ENCODE measurements around the gene ATXN3.

Gene ATXN3

GRCh38 chr14:92039063-92039718 lies 67.2 kb downstream of the ATXN3 start:
- TF ChIP-seq EGR1 (IDR thresholded peaks at IDR 0.05) (no peak), CREB1 (IDR thresholded peaks at IDR 0.05; ENCODE audit: low read depth) (no peak), USF1 (IDR thresholded peaks at IDR 0.05) (no peak), TCF12 (IDR thresholded peaks at IDR 0.05; ENCODE audit: low read depth) (no peak), YY1 (IDR thresholded peaks at IDR 0.05; ENCODE audit: low read depth) (no peak), REST (IDR thresholded peaks at IDR 0.05; ENCODE audit: low read depth) (no peak), CEBPB (IDR thresholded peaks at IDR 0.05) (no peak), TEAD4 (IDR thresholded peaks at IDR 0.05) (no peak; the same call in 1 of the 2 replicates), RAD21 (IDR thresholded peaks at IDR 0.05; ENCODE audit: low read depth) (no peak), ZBTB7A (IDR thresholded peaks at IDR 0.05; ENCODE audit: low read depth) (no peak)

GRCh38 chr14:92037989-92038388 lies 68.4 kb downstream of the ATXN3 start:
- no peak for TF ChIP-seq CEBPB (IDR thresholded peaks at IDR 0.05)
- no peak for TF ChIP-seq USF1 (IDR thresholded peaks at IDR 0.05)
- TF ChIP-seq TAF1 (IDR thresholded peaks at IDR 0.05; ENCODE audit: low read depth) = no peak
- TF ChIP-seq MAX (IDR thresholded peaks at IDR 0.05) = no peak
- no peak for TF ChIP-seq FOXM1 (IDR thresholded peaks at IDR 0.05; ENCODE audit: borderline replicate concordance, low read depth)
- no peak for TF ChIP-seq ZBTB7A (IDR thresholded peaks at IDR 0.05; ENCODE audit: low read depth)
- no peak for TF ChIP-seq EGR1 (IDR thresholded peaks at IDR 0.05)
- no peak for TF ChIP-seq RAD21 (IDR thresholded peaks at IDR 0.05; ENCODE audit: low read depth)

GRCh38 chr14:92035890-92036289 lies 70.5 kb downstream of the ATXN3 start:
- TF ChIP-seq TCF12 (IDR thresholded peaks at IDR 0.05; ENCODE audit: low read depth) = no peak
- TF ChIP-seq USF1 (IDR thresholded peaks at IDR 0.05) = no peak
- no peak for TF ChIP-seq CREB1 (IDR thresholded peaks at IDR 0.05; ENCODE audit: low read depth)
- TF ChIP-seq NFIC (IDR thresholded peaks at IDR 0.05) = no peak
- no peak for TF ChIP-seq RAD21 (IDR thresholded peaks at IDR 0.05; ENCODE audit: low read depth)
- TF ChIP-seq TAF1 (IDR thresholded peaks at IDR 0.05; ENCODE audit: low read depth) = no peak

GRCh38 chr14:92033906-92034687 lies 72.3 kb downstream of the ATXN3 start:
- no peak for TF ChIP-seq RAD21 (IDR thresholded peaks at IDR 0.05; ENCODE audit: low read depth)
- TF ChIP-seq EGR1 (IDR thresholded peaks at IDR 0.05) = no peak
- no peak for TF ChIP-seq MAX (IDR thresholded peaks at IDR 0.05)
- no peak for TF ChIP-seq REST (IDR thresholded peaks at IDR 0.05; ENCODE audit: low read depth)
- TF ChIP-seq TEAD4 (IDR thresholded peaks at IDR 0.05) = no peak
- TF ChIP-seq TAF1 (IDR thresholded peaks at IDR 0.05; ENCODE audit: low read depth) = no peak
- no peak for TF ChIP-seq EP300 (IDR thresholded peaks at IDR 0.05; ENCODE audit: borderline replicate concordance)
- TF ChIP-seq YY1 (IDR thresholded peaks at IDR 0.05; ENCODE audit: low read depth) = no peak
- no peak for TF ChIP-seq NFIC (IDR thresholded peaks at IDR 0.05)
- no peak for TF ChIP-seq CREB1 (IDR thresholded peaks at IDR 0.05; ENCODE audit: low read depth)
- no peak for TF ChIP-seq FOXM1 (IDR thresholded peaks at IDR 0.05; ENCODE audit: borderline replicate concordance, low read depth)
- TF ChIP-seq TCF12 (IDR thresholded peaks at IDR 0.05; ENCODE audit: low read depth) = no peak
- TF ChIP-seq CEBPB (IDR thresholded peaks at IDR 0.05) = no peak
- no peak for TF ChIP-seq USF1 (IDR thresholded peaks at IDR 0.05)
- TF ChIP-seq ZBTB7A (IDR thresholded peaks at IDR 0.05; ENCODE audit: low read depth) = no peak

- TF ChIP-seq ZBTB7A (IDR thresholded peaks at IDR 0.05; ENCODE audit: low read depth) = no peak
- TF ChIP-seq RAD21 (IDR thresholded peaks at IDR 0.05; ENCODE audit: low read depth) = no peak
- no peak for TF ChIP-seq YY1 (IDR thresholded peaks at IDR 0.05; ENCODE audit: low read depth)
- TF ChIP-seq TAF1 (IDR thresholded peaks at IDR 0.05; ENCODE audit: low read depth) = no peak
- no peak for TF ChIP-seq REST (IDR thresholded peaks at IDR 0.05; ENCODE audit: low read depth)
- no peak for TF ChIP-seq FOXM1 (IDR thresholded peaks at IDR 0.05; ENCODE audit: borderline replicate concordance, low read depth)
- TF ChIP-seq USF1 (IDR thresholded peaks at IDR 0.05) = no peak
- no peak for TF ChIP-seq MAX (IDR thresholded peaks at IDR 0.05)
- no peak for TF ChIP-seq TEAD4 (IDR thresholded peaks at IDR 0.05)
- TF ChIP-seq NFIC (IDR thresholded peaks at IDR 0.05) = no peak
- TF ChIP-seq EGR1 (IDR thresholded peaks at IDR 0.05) = no peak
- no peak for TF ChIP-seq CREB1 (IDR thresholded peaks at IDR 0.05; ENCODE audit: low read depth)
Measured at GRCh38 chr14:92033433-92033832, 72.9 kb downstream of the ATXN3 start.
